Spleen (tissue), 7 donors: ENCODE measurements around the gene KIF16B.

Experiments
- POLR2A ChIP-seq, 3 donors: fragments of 450-650 bp; IDR thresholded peaks; one replicate each; pipeline ENCODE4 v1.5.1; 2017; ENCODE audit warnings: antibody characterized with exemption in 3 of 3, mild to moderate bottlenecking in 1 of 3
- TF ChIP-seq, protein P1 (sequence below), 11 experiments: fragments of 200-600 bp in 7 of 11; fragments of 450-650 bp in 4 of 11; sonication (generic) in 4 of 11; IDR thresholded peaks in 8 of 11; conservative IDR thresholded peaks in 3 of 11; 1 replicate in 7 of 11; 2 replicates in 4 of 11; pipeline versions ENCODE4 v1.4.0 to v1.8.0; 2016 to 2021; ENCODE audit warnings: antibody characterized with exemption in 11 of 11, inconsistent platforms in 4 of 11, mild to moderate bottlenecking in 1 of 11
- donor health status: DM: no; HTN: no; CAD: no; lungs with moderate emphysema.
- donor health status: DM: no; HTN: no; CAD: no.
- donor health status: DM: no; HTN: no; CAD: no.

DNA sequence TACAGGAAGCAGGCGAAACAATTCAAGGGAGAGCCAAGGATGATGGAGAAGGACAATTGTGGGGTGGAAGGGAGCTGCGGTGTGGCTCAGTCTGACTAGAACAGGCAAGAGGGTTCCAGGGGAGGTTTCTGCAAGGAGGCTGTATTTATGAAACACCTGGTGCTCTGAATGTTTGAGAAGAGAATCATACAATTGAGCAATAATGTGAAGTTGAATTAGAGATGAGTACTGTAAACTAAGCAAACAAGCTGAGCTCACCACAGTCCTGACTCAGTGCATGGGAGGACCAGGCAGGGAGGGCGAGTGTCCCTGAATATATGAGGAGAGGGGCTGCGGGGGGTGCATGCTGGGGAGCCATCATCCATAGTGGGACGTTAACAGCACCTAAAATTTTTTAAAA, 279.7 kb downstream of the KIF16B start:
- TF ChIP-seq, protein P1, sequence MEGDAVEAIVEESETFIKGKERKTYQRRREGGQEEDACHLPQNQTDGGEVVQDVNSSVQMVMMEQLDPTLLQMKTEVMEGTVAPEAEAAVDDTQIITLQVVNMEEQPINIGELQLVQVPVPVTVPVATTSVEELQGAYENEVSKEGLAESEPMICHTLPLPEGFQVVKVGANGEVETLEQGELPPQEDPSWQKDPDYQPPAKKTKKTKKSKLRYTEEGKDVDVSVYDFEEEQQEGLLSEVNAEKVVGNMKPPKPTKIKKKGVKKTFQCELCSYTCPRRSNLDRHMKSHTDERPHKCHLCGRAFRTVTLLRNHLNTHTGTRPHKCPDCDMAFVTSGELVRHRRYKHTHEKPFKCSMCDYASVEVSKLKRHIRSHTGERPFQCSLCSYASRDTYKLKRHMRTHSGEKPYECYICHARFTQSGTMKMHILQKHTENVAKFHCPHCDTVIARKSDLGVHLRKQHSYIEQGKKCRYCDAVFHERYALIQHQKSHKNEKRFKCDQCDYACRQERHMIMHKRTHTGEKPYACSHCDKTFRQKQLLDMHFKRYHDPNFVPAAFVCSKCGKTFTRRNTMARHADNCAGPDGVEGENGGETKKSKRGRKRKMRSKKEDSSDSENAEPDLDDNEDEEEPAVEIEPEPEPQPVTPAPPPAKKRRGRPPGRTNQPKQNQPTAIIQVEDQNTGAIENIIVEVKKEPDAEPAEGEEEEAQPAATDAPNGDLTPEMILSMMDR (IDR thresholded peaks at IDR 0.05 in 8 of 11, conservative IDR thresholded peaks at IDR 0.05 in 3 of 11): no peak
- TF ChIP-seq POLR2A (IDR thresholded peaks at IDR 0.05): no peak
